Testis (tissue), 3 donors: ENCODE measurements around the gene ZBTB22. TPM values are rescaled to one million over a fixed set of nuclear protein-coding genes. Genes with fewer than 3 reads are reported as not detected.
A peak's percentile ranks its signal among the peaks of the same experiment; 100 is the strongest.

Source experiments
- DNase-seq: peaks from one replicate; pipeline ENCODE4 v3.0.0-alpha.2; 2019
- H3K27ac ChIP-seq, 2 donors: fragments of 200-600 bp; sonication (generic); one replicate each; pipeline ENCODE4 v1.5.1; 2019
- H3K27me3 ChIP-seq: fragments of 200-600 bp; sonication (generic); one replicate; pipeline ENCODE4 v1.5.1; 2019
- H3K36me3 ChIP-seq: fragments of 200-600 bp; sonication (generic); one replicate; pipeline ENCODE4 v1.5.1; 2017; ENCODE audit warnings: low read depth; ENCODE audit errors: missing control alignments
- H3K4me1 ChIP-seq: fragments of 200-600 bp; sonication (generic); one replicate; pipeline ENCODE4 v1.5.1; 2019
- H3K4me3 ChIP-seq, 2 donors: fragments of 200-600 bp; sonication (generic); one replicate each; pipeline ENCODE4 v1.5.1; 2017 to 2019
- H3K9me3 ChIP-seq: fragments of 200-600 bp; sonication (generic); one replicate; pipeline ENCODE4 v1.5.1; 2017
- CTCF ChIP-seq, 3 experiments: fragments of 450-650 bp in 2 of 3; fragments of 200-600 bp in 1 of 3; sonication (generic) in 1 of 3; IDR thresholded peaks; one replicate each; pipeline ENCODE4 v1.5.1; 2016 to 2019; ENCODE audit warnings: antibody characterized with exemption in 3 of 3, mild to moderate bottlenecking in 2 of 3, moderate library complexity in 1 of 3
- POLR2A ChIP-seq: fragments of 450-650 bp; IDR thresholded peaks from one replicate; pipeline ENCODE4 v1.6.1; 2017; ENCODE audit warnings: antibody characterized with exemption, mild to moderate bottlenecking, moderate library complexity
- WGBS, 2 donors: methylation state at CpG; one replicate each; pipeline ENCODE4 v1.1.5; 2018; 5-methylcytosine and 5-hydroxymethylcytosine counted together
- intact Hi-C: fragments of 100-400 bp; cut with DNase I; formaldehyde crosslinking; loops from one replicate; pipeline ENCODE4 v1.15.1; 2023; ENCODE audit warnings: low total_unique reads
- polyA plus RNA-seq: library from polyadenylated mRNA; stranded (reverse); fragments of 350-450 nt; fragmentation: Illumina TruSeq; extraction: RNeasy Lipid Tissue Mini Kit (QIAGEN cat#74804); gene quantifications from one replicate; pipeline ENCODE4 v1.2.3, GENCODE V29; 2014; ENCODE audit warnings: low read depth, low replicate concordance; ENCODE audit not compliant: insufficient read depth
- total RNA-seq, 2 donors: library from RNA; depleted of rRNA; stranded (reverse); fragments of >200 nt; gene quantifications; one replicate each; pipeline ENCODE4 v1.2.3, GENCODE V29; 2016

ZBTB22 gene
- total and polyA plus RNA-seq, 3 donors from 2014 or later: 13.4 to 17.1 (median 15.2) TPM

GRCh38 chr6:33296797-33297405 lies 20.6 kb downstream of the ZBTB22 start:
- no peaks in the 10 kb centered on the region for H3K36me3 ChIP-seq
- 51 to 54% methylated on average over 5 to 12 of the region's 12 CpGs for WGBS, 2 donors
- H3K27ac ChIP-seq: peak overlapping the region; percentile 91 to 94

DNA sequence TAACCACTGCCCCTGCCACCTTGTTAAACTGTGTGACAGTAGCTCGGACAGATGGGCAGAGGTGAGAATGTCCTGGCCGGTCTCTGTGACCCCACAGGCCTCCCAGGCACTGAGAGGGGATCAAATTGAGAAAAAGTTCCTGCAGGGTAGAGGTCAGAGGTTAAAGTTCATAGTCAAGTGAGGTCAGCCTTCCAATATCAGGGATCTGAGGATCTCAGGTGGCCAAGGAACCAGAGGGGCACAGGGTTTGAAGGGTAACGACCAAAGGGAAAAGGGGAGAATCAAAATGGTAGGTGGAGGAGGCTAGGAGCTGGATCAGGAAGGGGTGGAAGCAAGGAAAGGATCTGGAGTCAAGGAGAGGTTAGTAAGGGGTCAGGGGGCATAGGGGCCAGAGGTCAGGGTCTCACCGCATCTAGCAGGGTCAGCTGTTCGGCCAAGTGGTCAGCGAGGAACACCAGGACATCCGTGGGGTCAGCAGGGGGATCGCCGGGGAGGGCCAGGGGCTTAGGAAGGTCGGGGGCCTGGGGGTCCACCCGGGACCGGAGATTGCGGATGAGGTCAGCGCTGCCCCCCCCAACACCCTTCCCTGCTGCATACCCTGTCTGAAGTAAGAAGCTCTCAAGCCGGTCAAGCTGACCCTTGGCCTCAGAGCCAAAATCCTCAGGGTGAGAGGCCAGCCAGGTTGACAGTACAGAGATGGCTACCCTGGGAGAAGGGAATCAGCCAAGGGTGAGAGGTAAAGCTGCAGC lies 21.7 kb downstream of the ZBTB22 start:
- no peaks in the 10 kb centered on the region for H3K9me3 ChIP-seq
- WGBS, 2 donors: 84 to 88% methylated on average over 15 of the region's 15 CpGs
- TF ChIP-seq POLR2A (no peak), CTCF (IDR thresholded peaks at IDR 0.05) (no peak)
- peaks cover 20% of the 10 kb centered on the region for H3K4me1 ChIP-seq
- no peaks in the 10 kb centered on the region for H3K27me3 ChIP-seq
- DNase-seq: no peak
- H3K36me3 ChIP-seq: no peaks in the 10 kb centered on the region
- H3K27ac ChIP-seq: no peak overlapping the region
- intact Hi-C loops: no loop called here
- no peak overlapping the region for H3K4me3 ChIP-seq

More at GRCh38 chr6:33296797-33297405, 20.6 kb downstream of the ZBTB22 start:
- Histone ChIP-seq H3K9me3 (no peaks in the 10 kb centered on the region), H3K4me1 (peaks cover 20% of the 10 kb centered on the region), H3K4me3 (no peak overlapping the region), H3K27me3 (no peaks in the 10 kb centered on the region)
- intact Hi-C loops: no loop called here
- TF ChIP-seq CTCF (IDR thresholded peaks at IDR 0.05): no peak
- TF ChIP-seq POLR2A: no peak
- DNase-seq: no peak

- Histone ChIP-seq H3K36me3 (no peaks in the 10 kb centered on the region), H3K9me3 (no peaks in the 10 kb centered on the region), H3K27ac (no peak overlapping the region), H3K4me3 (no peak overlapping the region), H3K27me3 (no peaks in the 10 kb centered on the region), H3K4me1 (peaks cover 17% of the 10 kb centered on the region)
- intact Hi-C loops: no loop called here
- DNase-seq: no peak
- no peak for TF ChIP-seq POLR2A
- TF ChIP-seq CTCF (IDR thresholded peaks at IDR 0.05): no peak
- WGBS, 2 donors: 63 to 75% methylated on average over 10 of the region's 10 CpGs
These were observed 23.3 kb downstream of the ZBTB22 start for GRCh38 chr6:33294086-33294823.

- intact Hi-C loops: no loop called here
- DNase-seq: no peak
- Histone ChIP-seq H3K9me3 (no peaks in the 10 kb centered on the region), H3K4me3 (no peak overlapping the region), H3K27ac (no peak overlapping the region), H3K27me3 (no peaks in the 10 kb centered on the region), H3K36me3 (no peaks in the 10 kb centered on the region), H3K4me1 (peaks cover 20% of the 10 kb centered on the region)
- TF ChIP-seq POLR2A (no peak), CTCF (IDR thresholded peaks at IDR 0.05) (no peak)
- 82 to 83% methylated on average over 16 of the region's 16 CpGs for WGBS, 2 donors
These were observed 24.4 kb downstream of the ZBTB22 start for GRCh38 chr6:33292996-33293682.
